GM12891 (cell line): ENCODE results near the gene NHS.

Experiments used
- DNase-seq: peaks from one replicate; pipeline ENCODE4 v3.0.0; 2011; ENCODE audit warnings: low spot score; ENCODE audit not compliant: insufficient read length
- FAIRE-seq: peaks from 2 replicates; lab custom pipeline; 2011; peaks lifted over from hg19 to GRCh38; lab: Jason Lieb, UNC
- PAX5 ChIP-seq: IDR thresholded peaks from 2 replicates; pipeline ENCODE4 v1.6.1; 2011; ENCODE audit warnings: low read length, moderate library complexity, mild to moderate bottlenecking; ENCODE audit not compliant: insufficient read depth, severe bottlenecking
- POLR2A ChIP-seq: IDR thresholded peaks from 2 replicates; pipeline ENCODE4 v1.6.1; 2011; ENCODE audit warnings: low read depth, low read length, control low read depth
- POLR2AphosphoS5 ChIP-seq: IDR thresholded peaks from 2 replicates; pipeline ENCODE4 v1.6.1; 2011; ENCODE audit warnings: low read depth, low read length, control low read depth
- POU2F2 ChIP-seq: IDR thresholded peaks from 2 replicates; pipeline ENCODE4 v1.6.1; 2011; ENCODE audit warnings: low read depth, mild to moderate bottlenecking, control low read depth, low read length, moderate library complexity
- SPI1 ChIP-seq: IDR thresholded peaks from 2 replicates; pipeline ENCODE4 v1.6.1; 2011; ENCODE audit warnings: low read depth, low read length, control low read depth
- TAF1 ChIP-seq: IDR thresholded peaks from 2 replicates; pipeline ENCODE4 v1.6.1; 2011; ENCODE audit warnings: low read depth, low read length, control low read depth

The NHS gene

GRCh38 chrX:17721715-17722114, 346.7 kb downstream of the NHS start:
- DNase-seq: no peak
- TF ChIP-seq POLR2A (no peak), SPI1 (no peak), POLR2AphosphoS5 (no peak), PAX5 (no peak), TAF1 (no peak), POU2F2 (no peak)
- FAIRE-seq: no peak

DNA sequence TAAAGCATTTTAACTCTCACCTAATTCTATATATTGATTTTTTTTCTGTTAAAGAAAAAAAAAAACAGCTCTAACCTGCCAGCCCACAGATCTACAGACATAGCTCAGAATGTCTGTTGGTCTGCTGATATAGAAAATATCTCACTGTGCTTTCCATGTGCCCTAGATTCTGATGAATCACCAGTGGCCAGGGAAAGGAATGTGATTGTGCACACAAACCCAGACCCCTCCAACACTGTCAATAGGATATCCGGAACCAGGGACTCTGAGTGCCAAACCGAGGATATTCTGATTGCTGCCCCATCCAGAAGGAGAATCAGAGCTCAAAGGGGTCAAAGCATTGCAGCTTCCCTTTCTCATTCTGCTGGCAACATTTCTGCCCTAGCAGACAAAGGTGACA, 350.2 kb downstream of the NHS start:
- DNase-seq: no peak
- no peak for TF ChIP-seq TAF1
- TF ChIP-seq PAX5: no peak
- TF ChIP-seq POLR2AphosphoS5: no peak
- TF ChIP-seq POU2F2: no peak
- TF ChIP-seq SPI1: no peak
- no peak for TF ChIP-seq POLR2A
- FAIRE-seq: no peak

- no peak for DNase-seq
- FAIRE-seq: no peak
- TF ChIP-seq POU2F2: no peak
- no peak for TF ChIP-seq POLR2A
- TF ChIP-seq POLR2AphosphoS5: no peak
- no peak for TF ChIP-seq PAX5
- TF ChIP-seq SPI1: no peak
- no peak for TF ChIP-seq TAF1
Measured at GRCh38 chrX:17732138-17732783, 357.3 kb downstream of the NHS start.

DNA sequence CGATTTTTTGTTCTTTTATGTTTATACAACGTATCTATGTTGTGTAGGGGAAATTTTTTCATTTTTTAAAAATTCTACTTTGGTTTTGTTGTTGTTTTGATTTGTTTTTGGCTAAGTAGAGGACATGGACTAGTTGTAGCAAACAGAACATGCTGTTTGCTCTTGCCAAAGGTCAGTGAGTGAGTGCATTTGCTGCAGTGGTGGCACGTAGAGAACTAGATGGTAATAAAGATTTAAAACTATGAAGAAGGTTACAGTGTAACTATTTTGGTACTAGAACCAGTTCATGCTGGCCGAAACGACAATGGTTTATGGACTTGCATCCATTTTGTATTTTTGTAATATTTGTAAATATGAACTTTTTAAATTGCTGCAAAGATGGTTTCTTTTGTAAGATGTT, 360.4 kb downstream of the NHS start:
- FAIRE-seq (no peak), DNase-seq (no peak)
- TF ChIP-seq POLR2AphosphoS5 (no peak), POU2F2 (no peak), PAX5 (no peak), SPI1 (no peak), TAF1 (no peak), POLR2A (no peak)

DNA sequence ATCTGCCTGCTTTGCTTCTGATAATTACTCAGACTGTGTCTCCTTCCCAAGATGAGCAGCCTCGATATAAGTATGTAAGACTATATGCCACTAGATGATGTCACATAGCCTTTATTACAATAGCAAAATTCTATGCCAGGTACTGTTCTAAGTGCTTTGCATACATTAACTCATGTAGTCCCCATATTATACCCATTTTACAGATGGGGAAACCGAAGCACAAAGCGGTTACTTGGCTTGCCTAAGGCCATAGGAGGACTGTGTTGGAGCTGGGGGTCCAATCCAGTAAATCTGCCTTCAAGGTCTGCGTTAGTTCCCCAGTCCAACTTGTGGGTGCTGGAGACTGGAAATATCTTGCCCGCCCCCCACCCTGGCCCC, 361.5 kb downstream of the NHS start:
- TF ChIP-seq TAF1: no peak
- no peak for FAIRE-seq
- no peak for DNase-seq

GRCh38 chrX:17736856-17737709, 362.1 kb downstream of the NHS start, which contains the start of gene SCML1:
Gene SCML1, plus strand, starts transcription at chrX:17737493. Its CDS starts 6,694 bp downstream, at chrX:17744187.
- no peak for FAIRE-seq

DNA sequence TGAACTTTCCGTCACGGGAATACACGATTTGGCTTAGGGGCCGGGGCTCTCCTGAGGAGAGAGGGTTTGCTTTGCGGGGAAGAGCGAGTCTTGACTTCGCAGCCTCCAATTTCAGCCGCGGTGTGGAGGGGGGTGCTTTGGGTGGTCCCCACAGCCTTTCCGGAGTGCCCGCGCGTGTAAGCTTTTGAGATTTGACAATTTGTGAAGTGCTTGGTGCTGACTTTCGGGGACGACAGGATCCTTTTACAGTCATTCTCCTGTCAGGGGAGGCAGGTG, 362.6 kb downstream of the NHS start:
- FAIRE-seq: no peak
- no peak for DNase-seq
- TF ChIP-seq POLR2A (no peak), SPI1 (no peak)

More at GRCh38 chrX:17736856-17737709, 362.1 kb downstream of the NHS start, which contains the start of gene SCML1:
- DNase-seq: no peak
- TF ChIP-seq PAX5: no peak
- TF ChIP-seq POLR2A: no peak
- no peak for TF ChIP-seq POLR2AphosphoS5
- TF ChIP-seq TAF1: no peak
- no peak for TF ChIP-seq SPI1
- no peak for TF ChIP-seq POU2F2

- no peak for FAIRE-seq
- DNase-seq: no peak
- TF ChIP-seq POLR2A (no peak), PAX5 (no peak), POLR2AphosphoS5 (no peak)
Measured at GRCh38 chrX:17737986-17738713, 363.1 kb downstream of the NHS start.

- DNase-seq (no peak), FAIRE-seq (no peak)
- TF ChIP-seq POLR2A (no peak), POLR2AphosphoS5 (no peak)
Measured at GRCh38 chrX:17738737-17739535, 363.9 kb downstream of the NHS start.
